ENCODE results near the gene GAD2.

Gene GAD2

GRCh38 chr10:26198119-26198518 is 18.5 kb upstream of the GAD2 start:
- no peak for DNase-seq (ENCODE audit: low spot score)
- TF ChIP-seq, protein P1, sequence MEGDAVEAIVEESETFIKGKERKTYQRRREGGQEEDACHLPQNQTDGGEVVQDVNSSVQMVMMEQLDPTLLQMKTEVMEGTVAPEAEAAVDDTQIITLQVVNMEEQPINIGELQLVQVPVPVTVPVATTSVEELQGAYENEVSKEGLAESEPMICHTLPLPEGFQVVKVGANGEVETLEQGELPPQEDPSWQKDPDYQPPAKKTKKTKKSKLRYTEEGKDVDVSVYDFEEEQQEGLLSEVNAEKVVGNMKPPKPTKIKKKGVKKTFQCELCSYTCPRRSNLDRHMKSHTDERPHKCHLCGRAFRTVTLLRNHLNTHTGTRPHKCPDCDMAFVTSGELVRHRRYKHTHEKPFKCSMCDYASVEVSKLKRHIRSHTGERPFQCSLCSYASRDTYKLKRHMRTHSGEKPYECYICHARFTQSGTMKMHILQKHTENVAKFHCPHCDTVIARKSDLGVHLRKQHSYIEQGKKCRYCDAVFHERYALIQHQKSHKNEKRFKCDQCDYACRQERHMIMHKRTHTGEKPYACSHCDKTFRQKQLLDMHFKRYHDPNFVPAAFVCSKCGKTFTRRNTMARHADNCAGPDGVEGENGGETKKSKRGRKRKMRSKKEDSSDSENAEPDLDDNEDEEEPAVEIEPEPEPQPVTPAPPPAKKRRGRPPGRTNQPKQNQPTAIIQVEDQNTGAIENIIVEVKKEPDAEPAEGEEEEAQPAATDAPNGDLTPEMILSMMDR (IDR thresholded peaks at IDR 0.05; ENCODE audit: extremely low read depth, missing control alignments): no peak

DNA sequence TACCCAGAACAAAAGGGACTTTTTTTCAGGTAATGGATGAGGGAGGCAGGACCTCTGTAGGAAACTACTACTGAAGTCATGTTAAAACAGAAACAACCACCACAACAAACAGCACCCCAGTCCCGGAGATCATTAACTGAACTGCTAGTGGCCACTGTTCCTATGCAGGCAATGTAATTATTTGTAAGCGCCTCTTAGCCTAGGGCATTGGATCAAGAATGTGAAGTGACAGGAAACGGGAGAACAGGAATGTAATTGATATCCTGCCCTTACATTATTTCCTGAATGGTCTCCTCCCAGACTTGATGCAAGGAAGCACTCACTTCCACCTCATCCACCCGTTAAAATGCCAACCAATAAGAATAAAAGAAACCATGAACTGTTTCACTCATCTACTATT is 16.7 kb upstream of the GAD2 start:
- TF ChIP-seq, protein P1 (IDR thresholded peaks at IDR 0.05; ENCODE audit: extremely low read depth, missing control alignments): no peak
- no peak for DNase-seq (ENCODE audit: low spot score)

DNA sequence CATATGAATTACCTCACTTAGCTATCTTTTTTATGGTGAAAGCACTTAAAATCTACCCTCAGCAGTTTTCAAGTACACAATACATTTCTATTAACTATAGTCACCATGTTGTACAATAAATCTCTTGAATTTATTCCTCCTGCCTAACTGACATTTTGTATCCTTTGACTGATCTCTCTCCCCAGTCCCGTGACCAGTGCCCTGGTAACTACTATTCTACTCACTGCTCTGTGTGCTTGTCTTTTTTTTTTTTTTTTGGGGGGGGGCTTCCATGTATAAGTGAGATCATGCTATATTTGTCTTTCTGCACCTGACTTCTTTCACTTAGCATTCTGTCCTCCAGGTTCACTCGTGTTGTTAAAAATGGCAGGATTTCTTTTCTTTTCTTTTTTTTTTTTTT is 11.4 kb upstream of the GAD2 start:
- TF ChIP-seq, protein P1 (IDR thresholded peaks at IDR 0.05; ENCODE audit: extremely low read depth, missing control alignments): no peak
- DNase-seq (ENCODE audit: low spot score): no peak

DNA sequence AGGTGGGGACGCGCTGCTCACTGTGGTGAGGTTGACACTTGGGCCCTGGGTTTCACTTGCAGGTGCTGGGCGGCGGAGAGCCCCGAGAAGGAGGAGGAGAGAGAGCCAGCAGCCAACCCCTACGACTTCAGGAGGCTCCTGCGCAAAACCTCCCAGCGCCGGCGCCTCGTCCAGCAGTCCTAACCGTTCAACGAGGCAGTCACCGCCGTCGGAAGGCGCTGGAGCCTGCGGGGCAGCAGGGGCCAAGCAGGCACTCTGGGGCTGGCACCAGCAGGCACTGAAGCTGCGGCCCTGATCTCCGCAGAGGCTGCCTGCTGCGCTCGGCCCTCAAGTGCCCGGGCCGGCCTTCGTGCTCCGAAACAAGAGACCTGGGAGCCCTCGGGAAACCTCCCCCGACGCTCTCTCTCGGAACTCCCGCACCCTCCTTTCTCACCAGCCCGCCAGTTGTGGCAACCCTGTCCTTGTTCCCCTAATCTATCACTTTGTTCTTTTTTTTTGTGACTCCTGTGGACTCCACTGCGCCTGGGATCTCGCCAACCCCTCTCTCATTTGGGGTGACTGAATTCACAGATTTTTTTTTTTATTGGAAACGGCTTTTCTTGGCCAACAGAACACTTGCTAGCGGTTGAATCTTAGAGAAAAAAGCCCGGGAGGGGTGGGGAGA is 4.7 kb upstream of the GAD2 start:
- TF ChIP-seq, protein P1 (IDR thresholded peaks at IDR 0.05; ENCODE audit: extremely low read depth, missing control alignments): no peak

DNA sequence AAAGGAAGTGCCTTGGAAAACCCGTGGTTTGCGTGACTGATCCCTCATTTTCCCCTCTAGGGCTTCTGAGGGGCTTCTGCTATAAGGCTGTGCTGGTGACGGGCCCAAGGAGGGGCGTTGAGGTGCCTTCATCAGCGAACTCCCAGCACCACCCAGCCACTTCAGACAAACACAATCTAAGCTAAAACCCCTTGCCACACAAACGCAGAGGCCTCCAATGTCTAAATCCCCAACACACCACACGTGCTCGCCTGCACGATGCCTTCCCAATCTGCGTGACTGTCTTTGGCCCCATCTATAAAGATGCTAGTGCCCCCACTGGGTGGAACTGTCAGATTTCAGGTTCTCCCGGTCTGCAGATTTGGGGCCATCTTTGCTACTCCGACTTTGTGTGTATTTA is 4.1 kb upstream of the GAD2 start:
- TF ChIP-seq, protein P1 (IDR thresholded peaks at IDR 0.05; ENCODE audit: extremely low read depth, missing control alignments): no peak
- no peak for DNase-seq (ENCODE audit: low spot score)

More for the DNA sequence above, 4.7 kb upstream of the GAD2 start:
- no peak for DNase-seq (ENCODE audit: low spot score)

DNA sequence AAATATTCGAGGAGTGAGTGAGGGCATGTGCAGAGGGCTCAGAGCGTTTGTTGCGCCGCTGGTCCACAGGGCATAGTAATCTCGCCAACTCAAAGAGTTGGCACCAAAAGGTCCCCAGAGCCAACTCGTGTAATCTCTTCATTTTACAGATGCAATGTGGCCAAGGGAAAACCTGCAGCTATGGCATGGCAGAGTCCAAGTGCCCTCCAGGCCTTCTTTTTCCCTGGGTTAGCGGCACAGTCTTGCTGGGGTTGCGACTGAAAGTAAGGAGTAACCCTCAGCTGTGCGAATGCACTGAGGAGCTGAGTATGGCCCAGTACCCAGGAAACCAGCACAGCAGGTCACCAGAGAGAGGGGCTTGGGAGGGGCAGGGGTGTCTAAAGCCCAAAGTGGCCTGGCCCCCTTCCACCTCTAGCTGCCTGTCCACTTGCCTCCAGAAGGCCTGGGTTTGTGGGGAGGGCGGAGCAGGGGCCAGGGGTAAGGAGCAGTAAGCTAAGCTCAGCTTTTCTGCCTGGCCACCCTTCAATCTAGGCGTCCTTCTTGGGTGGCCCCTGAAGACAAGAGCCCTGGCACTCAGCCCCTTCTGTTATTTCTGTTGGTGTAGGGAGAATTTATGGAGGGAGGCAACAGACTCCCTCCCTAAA is 3.3 kb upstream of the GAD2 start:
- no peak for DNase-seq (ENCODE audit: low spot score)
- TF ChIP-seq, protein P1 (IDR thresholded peaks at IDR 0.05; ENCODE audit: extremely low read depth, missing control alignments): no peak

GRCh38 chr10:26214004-26214403 is 2.6 kb upstream of the GAD2 start:
- TF ChIP-seq, protein P1 (IDR thresholded peaks at IDR 0.05; ENCODE audit: extremely low read depth, missing control alignments): no peak
- no peak for DNase-seq (ENCODE audit: low spot score)
